OCI-LY1 (cell line): ENCODE data around the gene SSNA1.

ENCODE experiments used
- EZH2 ChIP-seq: fragments of 200-600 bp; sonication (generic), shearing (Covaris generic); IDR thresholded peaks from 2 replicates; pipeline ENCODE4 v1.8.0; 2017; ENCODE audit warnings: borderline replicate concordance, mixed run types, mild to moderate bottlenecking, antibody characterized with exemption, low read length, moderate library complexity, mixed read lengths
- TF ChIP-seq, protein P1 (sequence below): fragments of 200-600 bp; sonication (generic), shearing (Covaris generic); IDR thresholded peaks from 2 replicates; pipeline ENCODE4 v1.5.1; 2017; ENCODE audit warnings: mild to moderate bottlenecking, antibody characterized with exemption, low read length, moderate library complexity, mixed read lengths

DNA sequence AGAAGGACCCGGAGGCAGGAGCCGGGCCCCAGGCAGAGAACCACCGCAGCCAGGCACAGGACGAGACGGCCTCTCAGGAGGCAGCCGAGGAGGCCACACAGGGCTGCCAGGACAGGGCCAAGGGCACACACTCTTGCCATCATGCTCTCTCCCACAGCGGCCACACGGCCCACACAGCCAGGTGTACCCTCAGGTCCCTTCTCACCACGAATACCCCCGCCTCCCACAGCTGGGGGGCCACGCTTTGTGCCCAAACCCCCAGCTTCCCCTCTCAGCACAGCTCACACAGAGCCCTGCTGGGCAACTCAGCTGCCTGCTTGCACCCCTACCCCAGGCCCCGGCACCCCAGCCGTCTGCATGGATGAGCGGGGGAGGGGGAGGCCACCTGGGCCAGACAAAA, 5.3 kb downstream of the SSNA1 start:
- TF ChIP-seq, protein P1, sequence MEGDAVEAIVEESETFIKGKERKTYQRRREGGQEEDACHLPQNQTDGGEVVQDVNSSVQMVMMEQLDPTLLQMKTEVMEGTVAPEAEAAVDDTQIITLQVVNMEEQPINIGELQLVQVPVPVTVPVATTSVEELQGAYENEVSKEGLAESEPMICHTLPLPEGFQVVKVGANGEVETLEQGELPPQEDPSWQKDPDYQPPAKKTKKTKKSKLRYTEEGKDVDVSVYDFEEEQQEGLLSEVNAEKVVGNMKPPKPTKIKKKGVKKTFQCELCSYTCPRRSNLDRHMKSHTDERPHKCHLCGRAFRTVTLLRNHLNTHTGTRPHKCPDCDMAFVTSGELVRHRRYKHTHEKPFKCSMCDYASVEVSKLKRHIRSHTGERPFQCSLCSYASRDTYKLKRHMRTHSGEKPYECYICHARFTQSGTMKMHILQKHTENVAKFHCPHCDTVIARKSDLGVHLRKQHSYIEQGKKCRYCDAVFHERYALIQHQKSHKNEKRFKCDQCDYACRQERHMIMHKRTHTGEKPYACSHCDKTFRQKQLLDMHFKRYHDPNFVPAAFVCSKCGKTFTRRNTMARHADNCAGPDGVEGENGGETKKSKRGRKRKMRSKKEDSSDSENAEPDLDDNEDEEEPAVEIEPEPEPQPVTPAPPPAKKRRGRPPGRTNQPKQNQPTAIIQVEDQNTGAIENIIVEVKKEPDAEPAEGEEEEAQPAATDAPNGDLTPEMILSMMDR, result no peak
- no peak for TF ChIP-seq EZH2
